Breast epithelium (tissue), 3 donors: Measurements from ENCODE around the gene NBEAL2.

Experiments used
- CTCF ChIP-seq, 3 donors: fragments of 450-650 bp; IDR thresholded peaks; one replicate each; pipeline ENCODE4 v1.5.1; 2016 to 2017; ENCODE audit warnings: antibody characterized with exemption in 3 of 3, mild to moderate bottlenecking in 3 of 3, moderate library complexity in 3 of 3
- POLR2AphosphoS5 ChIP-seq, 3 donors: sonication (generic); formaldehyde crosslinking; IDR thresholded peaks; one replicate each; pipeline ENCODE4 v1.6.1; 2017; ENCODE audit warnings: antibody characterized with exemption in 3 of 3

GRCh38 chr3:46965151-46965550 lies 14.3 kb upstream of the NBEAL2 start:
- no peak for TF ChIP-seq CTCF (IDR thresholded peaks at IDR 0.05)
- TF ChIP-seq POLR2AphosphoS5 (IDR thresholded peaks at IDR 0.05), result no peak
